ENCODE results near the gene RAET1L. TPM values are rescaled to one million over a fixed set of nuclear protein-coding genes. Genes with fewer than 3 reads are reported as not detected.
"Not testable (repeated sequence)": the region's sequence is repeated elsewhere in the genome, so short reads cannot be mapped to it uniquely, and the experiment has no call there.

Gene RAET1L
- total RNA-seq, 2 experiments from 2014 or later, result not detected

- DNase-seq; H3K36me3 Mint-ChIP-seq (ENCODE audit: low read depth); H3K9me3 Mint-ChIP-seq (ENCODE audit: insufficient read depth); POLR2A ChIA-PET; ATAC-seq; H3K27ac Mint-ChIP-seq; H3K4me3 Mint-ChIP-seq: not testable (repeated sequence)
- Mint-ChIP-seq H3K27me3 (ENCODE audit: low read depth) (peaks cover 77% of the 10 kb centered on the region), H3K4me1 (ENCODE audit: low read depth) (peaks cover 31% of the 10 kb centered on the region)
- CTCF ChIA-PET, result interaction anchor here (1.1 kb wide), 1 partner anchor 13 kb away, joined by 4 read pairs; the partner anchor contains the start of gene RAET1L
These were observed 12.2 kb downstream of the RAET1L start for GRCh38 chr6:150012846-150013784.

- ChIA-PET POLR2A (no interaction called here), CTCF (interaction anchor here (1.2 to 2.7 kb wide), 5 partner anchors 8 to 85 kb away, joined by 3 to 15 read pairs (median 3); no protein-coding TSS in a partner anchor)
- Mint-ChIP-seq H3K4me3 (no peak overlapping the region), H3K27ac (no peak overlapping the region), H3K9me3 (ENCODE audit: insufficient read depth) (no peaks in the 10 kb centered on the region), H3K27me3 (ENCODE audit: low read depth) (peaks cover 45% of the 10 kb centered on the region), H3K36me3 (ENCODE audit: low read depth) (peaks cover 2% of the 10 kb centered on the region), H3K4me1 (ENCODE audit: low read depth) (peaks cover 38% of the 10 kb centered on the region)
- ATAC-seq, result no peak
- no peak for DNase-seq
These were observed 16.7 kb downstream of the RAET1L start for GRCh38 chr6:150008588-150008987.

- Mint-ChIP-seq H3K27ac (no peak overlapping the region), H3K4me1 (ENCODE audit: low read depth) (peaks cover 41% of the 10 kb centered on the region), H3K27me3 (ENCODE audit: low read depth) (peaks cover 35% of the 10 kb centered on the region), H3K36me3 (ENCODE audit: low read depth) (peaks cover 9% of the 10 kb centered on the region), H3K9me3 (ENCODE audit: insufficient read depth) (no peaks in the 10 kb centered on the region), H3K4me3 (no peak overlapping the region)
- ATAC-seq (no peak), DNase-seq (peak; percentile 53)
- ChIA-PET POLR2A (no interaction called here), CTCF (interaction anchor here (1.0 to 2.7 kb wide), 6 partner anchors 10 to 83 kb away, joined by 3 to 15 read pairs (median 3); no protein-coding TSS in a partner anchor)
These were observed 18.3 kb downstream of the RAET1L start for GRCh38 chr6:150006961-150007464.

- Mint-ChIP-seq H3K4me1 (ENCODE audit: low read depth) (peaks cover 51% of the 10 kb centered on the region), H3K4me3 (peak overlapping the region; percentile 86), H3K9me3 (ENCODE audit: insufficient read depth) (no peaks in the 10 kb centered on the region), H3K27ac (no peak overlapping the region), H3K27me3 (ENCODE audit: low read depth) (peaks cover 25% of the 10 kb centered on the region), H3K36me3 (ENCODE audit: low read depth) (peaks cover 9% of the 10 kb centered on the region)
- POLR2A ChIA-PET, result no interaction called here
- ATAC-seq, result no peak
- no peak for DNase-seq
- CTCF ChIA-PET, result interaction anchor here (1.0 to 2.7 kb wide), 2 partner anchors 11 to 15 kb away, joined by 3 to 15 read pairs; no protein-coding TSS in a partner anchor
These were observed 19.3 kb downstream of the RAET1L start for GRCh38 chr6:150005761-150006651.

- ChIA-PET CTCF (interaction anchor here (0.7 kb wide), 1 partner anchor 12 kb away, joined by 3 read pairs; no protein-coding TSS in a partner anchor), POLR2A (interaction anchor here (0.7 kb wide), 1 partner anchor 16 kb away, joined by 3 read pairs; no protein-coding TSS in a partner anchor)
- Mint-ChIP-seq H3K27ac (peak overlapping the region; percentile 89), H3K4me1 (ENCODE audit: low read depth) (peaks cover 60% of the 10 kb centered on the region), H3K27me3 (ENCODE audit: low read depth) (peaks cover 23% of the 10 kb centered on the region), H3K9me3 (ENCODE audit: insufficient read depth) (no peaks in the 10 kb centered on the region), H3K36me3 (ENCODE audit: low read depth) (peaks cover 9% of the 10 kb centered on the region), H3K4me3 (peak overlapping the region; percentile 86)
- DNase-seq (peak; percentile 95), ATAC-seq (peak; percentile 92)
These were observed 20.3 kb downstream of the RAET1L start for GRCh38 chr6:150004783-150005717.

GRCh38 chr6:150004101-150004782, 21.1 kb downstream of the RAET1L start:
- POLR2A ChIA-PET, result interaction anchor here (0.7 kb wide), 1 partner anchor 15 kb away, joined by 3 read pairs; no protein-coding TSS in a partner anchor
- Mint-ChIP-seq H3K9me3 (ENCODE audit: insufficient read depth) (no peaks in the 10 kb centered on the region), H3K4me3 (peak overlapping the region; percentile 86), H3K4me1 (ENCODE audit: low read depth) (peaks cover 61% of the 10 kb centered on the region), H3K27ac (peak overlapping the region; percentile 89), H3K36me3 (ENCODE audit: low read depth) (peaks cover 9% of the 10 kb centered on the region), H3K27me3 (ENCODE audit: low read depth) (peaks cover 21% of the 10 kb centered on the region)
- DNase-seq (peak; percentile 78), ATAC-seq (peak; percentile 45)
- CTCF ChIA-PET, result interaction anchor here (0.7 kb wide), 1 partner anchor 12 kb away, joined by 3 read pairs; no protein-coding TSS in a partner anchor

GRCh38 chr6:150003599-150003998, 21.7 kb downstream of the RAET1L start:
- POLR2A ChIA-PET; CTCF ChIA-PET; H3K4me3 Mint-ChIP-seq; H3K27ac Mint-ChIP-seq; H3K9me3 Mint-ChIP-seq (ENCODE audit: insufficient read depth); ATAC-seq; H3K36me3 Mint-ChIP-seq (ENCODE audit: low read depth): not testable (repeated sequence)
- Mint-ChIP-seq H3K4me1 (ENCODE audit: low read depth) (peaks cover 59% of the 10 kb centered on the region), H3K27me3 (ENCODE audit: low read depth) (peaks cover 18% of the 10 kb centered on the region)
- peak; percentile 19 for DNase-seq

GRCh38 chr6:150002710-150003109, 22.6 kb downstream of the RAET1L start:
- DNase-seq (peak; percentile 17), ATAC-seq (no peak)
- H3K4me3 Mint-ChIP-seq, result no peak overlapping the region
- peaks cover 56% of the 10 kb centered on the region for H3K4me1 Mint-ChIP-seq (ENCODE audit: low read depth)
- H3K27ac Mint-ChIP-seq, result no peak overlapping the region
- POLR2A ChIA-PET, result no interaction called here
- H3K9me3 Mint-ChIP-seq (ENCODE audit: insufficient read depth), result no peaks in the 10 kb centered on the region
- peaks cover 17% of the 10 kb centered on the region for H3K27me3 Mint-ChIP-seq (ENCODE audit: low read depth)
- H3K36me3 Mint-ChIP-seq (ENCODE audit: low read depth), result peaks cover 9% of the 10 kb centered on the region
- CTCF ChIA-PET, result no interaction called here

- POLR2A ChIA-PET, result no interaction called here
- peaks cover 9% of the 10 kb centered on the region for H3K36me3 Mint-ChIP-seq (ENCODE audit: low read depth)
- peaks cover 28% of the 10 kb centered on the region for H3K27me3 Mint-ChIP-seq (ENCODE audit: low read depth)
These were observed 23.9 kb downstream of the RAET1L start for GRCh38 chr6:150001295-150002008.

GRCh38 chr6:149999636-150000035, 25.7 kb downstream of the RAET1L start:
- no peak overlapping the region for H3K27ac Mint-ChIP-seq
- H3K4me3 Mint-ChIP-seq, result no peak overlapping the region
- no peaks in the 10 kb centered on the region for H3K9me3 Mint-ChIP-seq (ENCODE audit: insufficient read depth)
- ATAC-seq (no peak), DNase-seq (no peak)
- H3K4me1 Mint-ChIP-seq (ENCODE audit: low read depth), result peaks cover 38% of the 10 kb centered on the region
- H3K27me3 Mint-ChIP-seq (ENCODE audit: low read depth), result peaks cover 31% of the 10 kb centered on the region
- peaks cover 9% of the 10 kb centered on the region for H3K36me3 Mint-ChIP-seq (ENCODE audit: low read depth)
- ChIA-PET POLR2A (no interaction called here), CTCF (no interaction called here)

More at GRCh38 chr6:150001295-150002008, 23.9 kb downstream of the RAET1L start:
- Mint-ChIP-seq H3K27ac (peak overlapping the region; percentile 22), H3K4me3 (no peak overlapping the region), H3K9me3 (ENCODE audit: insufficient read depth) (no peaks in the 10 kb centered on the region), H3K4me1 (ENCODE audit: low read depth) (peaks cover 49% of the 10 kb centered on the region)
- peak; percentile 47 for DNase-seq
- CTCF ChIA-PET, result no interaction called here
- no peak for ATAC-seq

All from activated CD8-positive, alpha-beta T cell treated with anti-CD3 and anti-CD28 coated beads, Interleukin-2, amount 10 ng/mL, durations not matched to agents 7 days and 5 days (primary cell).